Spleen (tissue), 7 donors: ENCODE data around the gene PHYKPL.

ENCODE experiments used
- CTCF ChIP-seq, 11 experiments: fragments of 200-600 bp in 7 of 11; fragments of 450-650 bp in 4 of 11; sonication (generic) in 4 of 11; IDR thresholded peaks in 8 of 11; conservative IDR thresholded peaks in 3 of 11; 1 replicate in 7 of 11; 2 replicates in 4 of 11; pipeline versions ENCODE4 v1.4.0 to v1.8.0; 2016 to 2021; ENCODE audit warnings: antibody characterized with exemption in 11 of 11, inconsistent platforms in 4 of 11, mild to moderate bottlenecking in 1 of 11
- POLR2A ChIP-seq, 3 donors: fragments of 450-650 bp; IDR thresholded peaks; one replicate each; pipeline ENCODE4 v1.5.1; 2017; ENCODE audit warnings: antibody characterized with exemption in 3 of 3, mild to moderate bottlenecking in 1 of 3
- POLR2AphosphoS5 ChIP-seq, 3 donors: sonication (generic); formaldehyde crosslinking; IDR thresholded peaks; one replicate each; pipeline ENCODE4 v1.5.1; 2017; ENCODE audit warnings: antibody characterized with exemption in 3 of 3
- donor health status: DM: no; HTN: no; CAD: no; lungs with moderate emphysema.
- donor health status: DM: no; HTN: no; CAD: no.
- donor health status: DM: no; HTN: no; CAD: no.

GRCh38 chr5:178252258-178252657 lies 19.7 kb upstream of the PHYKPL start:
- no peak for TF ChIP-seq CTCF (IDR thresholded peaks at IDR 0.05 in 8 of 11, conservative IDR thresholded peaks at IDR 0.05 in 3 of 11)
- TF ChIP-seq POLR2A (IDR thresholded peaks at IDR 0.05), result no peak
- TF ChIP-seq POLR2AphosphoS5 (IDR thresholded peaks at IDR 0.05), result peak; percentile 20 to 38 (median 30)
